ENCODE data around the gene RAPGEF6. TPM values are rescaled to one million over a fixed set of nuclear protein-coding genes. Genes with fewer than 3 reads are reported as not detected.

Gene RAPGEF6
- total and polyA plus RNA-seq, 2 experiments from 2014 or later: 6.9 to 8.6 TPM

DNA sequence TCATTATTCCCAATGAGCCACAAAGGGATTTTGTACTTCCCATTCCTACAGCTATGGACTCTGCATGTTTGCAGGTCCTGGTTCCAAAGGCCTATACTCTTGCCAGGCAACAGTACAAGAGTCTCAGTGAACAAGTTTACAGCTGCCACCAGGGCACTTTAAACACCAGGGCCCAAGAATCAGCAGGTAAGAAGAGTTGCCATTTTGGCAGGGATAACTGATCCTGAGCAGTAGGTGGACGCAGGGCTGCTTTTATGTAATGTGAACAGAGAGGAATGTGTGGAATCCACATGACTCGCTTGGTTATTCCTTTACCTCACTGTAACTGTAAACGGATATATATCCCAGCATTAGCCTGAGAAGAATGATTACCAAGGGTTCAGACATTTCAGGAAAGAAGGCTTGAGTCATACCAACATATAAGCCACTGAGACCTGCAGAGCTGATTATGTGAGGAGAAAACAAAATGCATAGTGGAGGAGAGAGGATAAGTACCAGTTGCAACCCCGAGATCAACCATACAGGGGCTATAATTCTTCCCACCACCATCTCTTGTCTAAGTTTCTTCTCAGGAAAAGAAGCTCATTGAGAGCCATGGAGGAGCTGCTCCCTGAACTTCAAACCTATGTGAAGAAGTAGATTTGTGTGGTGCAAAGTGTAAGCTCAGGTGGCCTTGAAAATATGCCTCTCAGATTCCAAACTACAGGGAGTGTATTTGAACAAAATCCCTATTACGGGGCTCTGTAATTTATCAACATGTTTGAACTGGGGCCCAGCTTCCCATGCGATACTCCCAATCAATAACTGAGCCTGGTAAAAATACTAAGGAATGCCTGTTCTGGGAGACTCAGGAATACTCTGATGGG lies 24.6 kb downstream of the RAPGEF6 start:
- Histone ChIP-seq H3K79me2 (ENCODE audit: insufficient read depth) (peaks cover 99% of the 10 kb centered on the region), H4K20me1 (ENCODE audit: insufficient read depth) (no peaks in the 10 kb centered on the region), H2AFZ (no peak overlapping the region), H3K27ac (peak overlapping the region; percentile 47), H3K27me3 (replicated peaks; ENCODE audit: insufficient read depth) (no peaks in the 10 kb centered on the region), H3F3A (ENCODE audit: insufficient read depth) (peaks cover 29% of the 10 kb centered on the region; the same call in 1 of the 2 replicates), H3K9ac (no peak overlapping the region), H3K36me3 (ENCODE audit: low read depth) (no peaks in the 10 kb centered on the region), H3K9me3 (ENCODE audit: low read depth) (no peaks in the 10 kb centered on the region), H3K4me1 (ENCODE audit: insufficient read depth) (peaks cover 26% of the 10 kb centered on the region), H3K4me3 (no peak overlapping the region), H3K4me2 (ENCODE audit: unreplicated experiment) (peak overlapping the region; percentile 47), H3K9me2 (ENCODE audit: insufficient read depth) (no peaks in the 10 kb centered on the region)
- DNase-seq: peak; percentile 66
- TF ChIP-seq EZH2 (IDR thresholded peaks at IDR 0.05; ENCODE audit: insufficient read depth, poor library complexity, severe bottlenecking): no peak
- TF ChIP-seq EZH2phosphoT487 (IDR thresholded peaks at IDR 0.05; ENCODE audit: insufficient read depth, low read depth): no peak
- in situ Hi-C loops (cut with MboI): no loop called here
- WGBS, 2 experiments (ENCODE audit: low coverage in 1 of 2, low lambda C conversion rate in 2 of 2, missing lambda C conversion rate in 2 of 2): 42 to 48% methylated on average over 6 of the region's 6 CpGs

DNA sequence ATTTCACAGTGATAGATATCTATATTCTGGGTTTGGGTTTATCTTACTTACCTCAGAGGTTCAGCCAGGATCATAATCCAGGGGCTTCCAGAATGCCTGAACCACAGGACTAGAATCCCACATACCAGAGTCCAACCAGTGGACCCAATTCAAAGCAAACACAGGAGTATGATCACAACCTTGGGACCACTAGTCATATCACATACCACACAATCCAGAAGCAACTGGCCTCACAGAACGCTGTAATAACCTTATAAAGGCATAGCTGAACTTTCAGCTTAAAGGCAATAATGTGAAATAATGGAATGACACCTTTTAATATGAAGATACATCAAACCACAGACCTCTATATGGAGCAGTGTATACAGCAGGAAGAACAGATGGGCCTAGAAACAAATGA lies 25.3 kb downstream of the RAPGEF6 start:
- Histone ChIP-seq H4K20me1 (ENCODE audit: insufficient read depth) (no peaks in the 10 kb centered on the region), H3F3A (ENCODE audit: insufficient read depth) (peaks cover 22% of the 10 kb centered on the region; the same call in 1 of the 2 replicates), H3K4me3 (no peak overlapping the region), H3K4me1 (ENCODE audit: insufficient read depth) (peaks cover 20% of the 10 kb centered on the region), H3K4me2 (ENCODE audit: unreplicated experiment) (peak overlapping the region; percentile 47), H3K27ac (peak overlapping the region; percentile 47), H3K79me2 (ENCODE audit: insufficient read depth) (peaks cover 99% of the 10 kb centered on the region), H3K9me2 (ENCODE audit: insufficient read depth) (no peaks in the 10 kb centered on the region), H3K9ac (no peak overlapping the region), H3K36me3 (ENCODE audit: low read depth) (no peaks in the 10 kb centered on the region), H3K27me3 (replicated peaks; ENCODE audit: insufficient read depth) (no peaks in the 10 kb centered on the region), H3K9me3 (ENCODE audit: low read depth) (no peaks in the 10 kb centered on the region), H2AFZ (no peak overlapping the region)
- no peak for DNase-seq
- TF ChIP-seq EZH2phosphoT487 (IDR thresholded peaks at IDR 0.05; ENCODE audit: insufficient read depth, low read depth): no peak
- no peak for TF ChIP-seq EZH2 (IDR thresholded peaks at IDR 0.05; ENCODE audit: insufficient read depth, poor library complexity, severe bottlenecking)
- WGBS, 2 experiments (ENCODE audit: low coverage in 1 of 2, low lambda C conversion rate in 2 of 2, missing lambda C conversion rate in 2 of 2): 96 to 100% methylated on average over 1 of the region's 1 CpG
- in situ Hi-C loops (cut with MboI): no loop called here

DNA sequence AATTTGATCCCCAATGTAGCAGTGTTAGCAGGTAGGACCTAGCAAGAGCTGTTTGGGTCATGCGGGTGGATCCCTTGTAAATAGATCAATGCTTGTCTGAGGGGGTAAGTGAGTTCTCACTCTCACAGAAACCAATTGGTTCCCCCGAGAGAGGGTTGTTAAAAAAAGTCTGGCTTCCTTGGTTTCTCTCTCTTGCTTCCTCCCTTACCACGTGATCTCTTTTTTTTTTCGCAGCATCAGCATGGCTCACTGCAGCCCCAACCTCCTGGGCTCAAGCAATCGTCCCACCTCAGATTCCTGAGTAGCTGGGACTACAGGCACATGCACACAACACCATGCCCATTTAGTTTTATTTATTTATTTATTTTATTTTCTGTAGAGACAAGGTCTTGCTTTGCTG lies 26.4 kb downstream of the RAPGEF6 start:
- TF ChIP-seq EZH2phosphoT487 (IDR thresholded peaks at IDR 0.05; ENCODE audit: insufficient read depth, low read depth): no peak
- no peak for TF ChIP-seq EZH2 (IDR thresholded peaks at IDR 0.05; ENCODE audit: insufficient read depth, poor library complexity, severe bottlenecking)
- H3K9ac ChIP-seq: no peak overlapping the region
- peaks cover 17% of the 10 kb centered on the region; the same call in 1 of the 2 replicates for H3F3A ChIP-seq (ENCODE audit: insufficient read depth)
- H2AFZ ChIP-seq: no peak overlapping the region
- 96 to 98% methylated on average over 5 of the region's 5 CpGs for WGBS, 2 experiments (ENCODE audit: low coverage in 1 of 2, low lambda C conversion rate in 2 of 2, missing lambda C conversion rate in 2 of 2)
- no peak for DNase-seq
- H3K36me3 ChIP-seq (ENCODE audit: low read depth): no peaks in the 10 kb centered on the region
- H3K9me2 ChIP-seq (ENCODE audit: insufficient read depth): no peaks in the 10 kb centered on the region
- H3K4me3 ChIP-seq: no peak overlapping the region
- H3K4me2 ChIP-seq (ENCODE audit: unreplicated experiment): no peak overlapping the region
- H3K79me2 ChIP-seq (ENCODE audit: insufficient read depth): peaks cover 97% of the 10 kb centered on the region
- no peak overlapping the region for H3K27ac ChIP-seq
- no peaks in the 10 kb centered on the region for H3K9me3 ChIP-seq (ENCODE audit: low read depth)
- peaks cover 16% of the 10 kb centered on the region for H3K4me1 ChIP-seq (ENCODE audit: insufficient read depth)
- in situ Hi-C loops (cut with MboI): no loop called here
- H3K27me3 ChIP-seq (replicated peaks; ENCODE audit: insufficient read depth): no peaks in the 10 kb centered on the region
- H4K20me1 ChIP-seq (ENCODE audit: insufficient read depth): no peaks in the 10 kb centered on the region

DNA sequence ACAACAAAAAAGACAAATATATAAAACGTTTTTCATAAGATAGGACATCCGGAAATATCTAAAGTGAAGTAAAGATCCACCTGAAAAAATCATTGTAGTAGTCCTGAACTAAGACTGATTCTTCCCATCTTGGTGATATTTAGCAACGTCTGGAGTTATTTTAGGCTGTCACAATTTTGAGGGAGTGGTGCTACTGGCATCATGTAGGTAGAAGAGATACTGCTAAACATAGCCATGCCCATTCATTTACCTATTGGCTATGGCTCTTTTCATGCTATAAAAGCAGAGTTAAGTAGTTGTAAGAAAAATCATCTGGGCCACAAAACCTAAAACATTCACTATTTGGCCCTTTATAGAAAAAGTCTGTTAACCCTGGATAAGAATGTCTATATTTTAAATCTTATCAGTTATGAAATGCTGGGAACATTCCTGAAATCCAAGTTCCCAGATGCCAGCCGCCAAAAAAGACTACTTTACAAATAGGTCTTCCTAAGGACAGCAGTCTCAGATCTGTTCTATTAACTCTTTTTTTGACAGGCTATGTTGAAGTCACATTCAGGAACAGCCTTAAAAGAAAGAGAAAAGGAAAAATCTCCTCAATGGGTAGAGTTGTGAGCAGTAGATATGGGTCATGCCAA lies 27.0 kb downstream of the RAPGEF6 start:
- TF ChIP-seq EZH2 (IDR thresholded peaks at IDR 0.05; ENCODE audit: insufficient read depth, poor library complexity, severe bottlenecking): no peak
- no peak for TF ChIP-seq EZH2phosphoT487 (IDR thresholded peaks at IDR 0.05; ENCODE audit: insufficient read depth, low read depth)
- no peaks in the 10 kb centered on the region for H4K20me1 ChIP-seq (ENCODE audit: insufficient read depth)
- H3K9me2 ChIP-seq (ENCODE audit: insufficient read depth): no peaks in the 10 kb centered on the region
- in situ Hi-C loops (cut with MboI): no loop called here
- H3K4me3 ChIP-seq: no peak overlapping the region
- H3K36me3 ChIP-seq (ENCODE audit: low read depth): no peaks in the 10 kb centered on the region
- H3K27ac ChIP-seq: no peak overlapping the region
- 40 to 42% methylated on average over 4 of the region's 4 CpGs for WGBS, 2 experiments (ENCODE audit: low coverage in 1 of 2, low lambda C conversion rate in 2 of 2, missing lambda C conversion rate in 2 of 2)
- H3K9me3 ChIP-seq (ENCODE audit: low read depth): no peaks in the 10 kb centered on the region
- H3K4me1 ChIP-seq (ENCODE audit: insufficient read depth): peaks cover 16% of the 10 kb centered on the region
- no peak overlapping the region for H3K4me2 ChIP-seq (ENCODE audit: unreplicated experiment)
- H2AFZ ChIP-seq: no peak overlapping the region
- peaks cover 17% of the 10 kb centered on the region; the same call in 1 of the 2 replicates for H3F3A ChIP-seq (ENCODE audit: insufficient read depth)
- H3K27me3 ChIP-seq (replicated peaks; ENCODE audit: insufficient read depth): no peaks in the 10 kb centered on the region
- H3K9ac ChIP-seq: no peak overlapping the region
- H3K79me2 ChIP-seq (ENCODE audit: insufficient read depth): peaks cover 91% of the 10 kb centered on the region
- DNase-seq: no peak

Measured in GM23248 (cell line).